IMR-90 (cell line): ENCODE results near the gene KCNH2. TPM values are rescaled to one million over a fixed set of nuclear protein-coding genes. Genes with fewer than 3 reads are reported as not detected.

Experiments
- ATAC-seq: fragments of 200-7000 bp; cut with Tn5 transposase; 2 replicates; pipeline ENCODE4 v1.9.1; 2020; ENCODE audit warnings: low read depth, mild to moderate bottlenecking, moderate library complexity
- BruUV-seq: library from RNA; stranded (reverse); fragments of 400-500 nt; replicated peaks from 2 replicates; lab custom pipeline; 2021; lab: Mats Ljungman, UMichigan
- CTCF ChIA-PET: fragments of 300-600 bp; formaldehyde crosslinking; extraction: SDS; loops from one replicate; lab custom pipeline; 2021; ENCODE audit warnings: antibody characterized with exemption; lab: Yijun Ruan, JAX
- POLR2A ChIA-PET: fragments of 300-600 bp; sonication (Branson Sonifier 250); formaldehyde crosslinking; loops from one replicate; lab custom pipeline; 2022; ENCODE audit warnings: antibody characterized with exemption; ENCODE audit not compliant: unreplicated experiment; lab: Charles Lee
- DNase-seq: peaks from one replicate; pipeline ENCODE4 v3.0.0; 2013
- H2AFZ ChIP-seq: replicated peaks from 2 replicates; pipeline ENCODE3; 2013; ENCODE audit warnings: low read length, mild to moderate bottlenecking; ENCODE audit not compliant: poor library complexity
- H2AK5ac ChIP-seq: 2 replicates; pipeline ENCODE4 v1.6.1; 2013; ENCODE audit warnings: low read depth, low read length, inconsistent platforms
- H2AK9ac ChIP-seq: replicated peaks from 2 replicates; pipeline ENCODE3; 2013; ENCODE audit warnings: mild to moderate bottlenecking, low read depth, low read length, moderate library complexity; ENCODE audit not compliant: poor library complexity
- H2BK120ac ChIP-seq: 2 replicates; pipeline ENCODE4 v1.6.1; 2013; ENCODE audit warnings: low read depth, low read length, inconsistent platforms
- H2BK15ac ChIP-seq: 3 replicates; pipeline ENCODE4 v1.6.1; 2013; ENCODE audit warnings: low read depth, low read length, inconsistent platforms
- H2BK20ac ChIP-seq: 2 replicates; pipeline ENCODE4 v1.6.1; 2013; ENCODE audit warnings: low read depth, mild to moderate bottlenecking, inconsistent platforms, low read length, moderate library complexity
- H2BK5ac ChIP-seq: 2 replicates; pipeline ENCODE4 v1.6.1; 2013; ENCODE audit warnings: mild to moderate bottlenecking, low read depth, low read length, inconsistent platforms; ENCODE audit not compliant: poor library complexity, severe bottlenecking
- H3K14ac ChIP-seq: replicated peaks from 2 replicates; pipeline ENCODE4 v1.6.1; 2013; ENCODE audit warnings: low read depth, low read length, inconsistent platforms
- H3K18ac ChIP-seq: 2 replicates; pipeline ENCODE4 v1.6.1; 2013; ENCODE audit warnings: low read depth, low read length, control low read depth
- H3K23ac ChIP-seq: 2 replicates; pipeline ENCODE4 v1.6.1; 2013; ENCODE audit warnings: low read depth, low read length, inconsistent platforms
- H3K27ac ChIP-seq: 2 replicates; pipeline ENCODE4 v1.5.1; 2013; ENCODE audit warnings: mild to moderate bottlenecking, control low read depth, low read length; ENCODE audit not compliant: insufficient read depth
- H3K27me3 ChIP-seq: 2 replicates; pipeline ENCODE4 v1.6.1; 2013; ENCODE audit warnings: low read length; ENCODE audit not compliant: control insufficient read depth, insufficient read depth
- H3K36me3 ChIP-seq: 2 replicates; pipeline ENCODE4 v1.6.1; 2013; ENCODE audit warnings: low read length, mixed read lengths; ENCODE audit not compliant: control insufficient read depth, insufficient read depth
- H3K4ac ChIP-seq: 2 replicates; pipeline ENCODE4 v1.6.1; 2013; ENCODE audit warnings: low read depth, low read length, inconsistent platforms
- H3K4me1 ChIP-seq: 2 replicates; pipeline ENCODE4 v1.6.1; 2013; ENCODE audit warnings: low read length, mixed read lengths; ENCODE audit not compliant: control insufficient read depth, insufficient read depth
- H3K4me2 ChIP-seq: 2 replicates; pipeline ENCODE4 v1.6.1; 2013; ENCODE audit warnings: low read depth, mild to moderate bottlenecking, control low read depth, low read length, moderate library complexity
- H3K4me3 ChIP-seq: 2 replicates; pipeline ENCODE4 v1.5.1; 2013; ENCODE audit warnings: low read depth, mild to moderate bottlenecking, control low read depth, low read length, moderate library complexity; ENCODE audit not compliant: insufficient read depth
- H3K56ac ChIP-seq: 2 replicates; pipeline ENCODE4 v1.6.1; 2013; ENCODE audit warnings: low read length, inconsistent platforms; ENCODE audit not compliant: insufficient read depth; ENCODE audit errors: extremely low read depth
- H3K79me1 ChIP-seq, 2 experiments: 2 replicates each; pipeline ENCODE4 v1.6.1; 2013; ENCODE audit warnings: low read length in 2 of 2, inconsistent platforms in 1 of 2, low read depth in 1 of 2
- H3K9ac ChIP-seq: 2 replicates; pipeline ENCODE4 v1.6.1; 2013; ENCODE audit warnings: low read depth, low read length, control low read depth
- H3K9me1 ChIP-seq: 2 replicates; pipeline ENCODE4 v1.6.1; 2013; ENCODE audit warnings: low read length, inconsistent platforms; ENCODE audit not compliant: insufficient read depth
- H3K9me3 ChIP-seq: 2 replicates; pipeline ENCODE4 v1.6.1; 2013; ENCODE audit warnings: low read length; ENCODE audit not compliant: control insufficient read depth, insufficient read depth
- H4K20me1 ChIP-seq: 2 replicates; pipeline ENCODE4 v1.6.1; 2013; ENCODE audit warnings: low read length, inconsistent platforms; ENCODE audit not compliant: insufficient read depth
- H4K5ac ChIP-seq: 2 replicates; pipeline ENCODE4 v1.6.1; 2013; ENCODE audit warnings: mild to moderate bottlenecking, low read depth, low read length, control low read depth
- H4K8ac ChIP-seq, 2 experiments: 2 replicates each; pipeline ENCODE4 v1.6.1; 2013; ENCODE audit warnings: low read depth in 2 of 2, low read length in 2 of 2, control low read depth in 1 of 2, inconsistent platforms in 1 of 2
- H4K91ac ChIP-seq: 2 replicates; pipeline ENCODE4 v1.6.1; 2013; ENCODE audit warnings: low read depth, low read length, inconsistent platforms; ENCODE audit not compliant: insufficient read depth
- BHLHE40 ChIP-seq: fragments of 150-350 bp; IDR thresholded peaks from 2 replicates; pipeline ENCODE4 v1.6.1; 2016; ENCODE audit warnings: mild to moderate bottlenecking, low read depth, low read length
- MAFK ChIP-seq: IDR thresholded peaks from 2 replicates; pipeline ENCODE4 v1.6.1; 2012; ENCODE audit warnings: low read depth, low read length, improper control_type of control experiment
- MXI1 ChIP-seq: IDR thresholded peaks from 2 replicates; pipeline ENCODE4 v1.6.1; 2012; ENCODE audit warnings: low read depth, mild to moderate bottlenecking, low read length, moderate library complexity, borderline replicate concordance
- RAD21 ChIP-seq: IDR thresholded peaks from 2 replicates; pipeline ENCODE4 v1.6.1; 2012; ENCODE audit warnings: low read length, improper control_type of control experiment
- WGBS, 2 experiments: methylation state at CpG; one replicate each; pipeline versions ENCODE4 v1.1.5 to v1.1.7; 2013; ENCODE audit warnings: missing lambda C conversion rate in 2 of 2; ENCODE audit not compliant: insufficient read length in 1 of 2; ENCODE audit errors: extremely low coverage in 2 of 2; 5-methylcytosine and 5-hydroxymethylcytosine counted together
- dilution Hi-C: fragments of 300-500 bp; cut with HindIII; formaldehyde crosslinking; loops from one replicate; pipeline ENCODE4 v1.14.3; 2018; ENCODE audit warnings: low sequenced_read_pairs; ENCODE audit not compliant: unreplicated experiment
- in situ Hi-C: fragments of 300-500 bp; cut with MboI; formaldehyde crosslinking; loops from 3 replicates; pipeline ENCODE4 v1.14.3; 2019; ENCODE audit warnings: low sequenced_read_pairs, inconsistent platforms, mixed read lengths
- intact Hi-C: fragments of 100-400 bp; cut with micrococcal nuclease; formaldehyde crosslinking; loops from 2 replicates; pipeline ENCODE4 v1.10.0; 2022
- polyA plus RNA-seq, 3 experiments: library from polyadenylated mRNA; depleted of rRNA; stranded (reverse); fragments of >200 nt; gene quantifications; 2 replicates each; pipeline ENCODE4 v1.2.3, GENCODE V29; 2012; ENCODE audit warnings: low replicate concordance in 1 of 3
- total RNA-seq: library from RNA; depleted of rRNA; stranded (reverse); fragments of >200 nt; gene quantifications from 2 replicates; pipeline ENCODE4 v1.2.3, GENCODE V29; 2012

Gene KCNH2
- total and polyA plus RNA-seq, 2 of the 4 experiments (the other 2 are of a cell fraction) = 0.90 to 2.1 TPM

GRCh38 chr7:150989456-150989855, 11.3 kb upstream of the KCNH2 start:
- Histone ChIP-seq H2BK15ac (no peak overlapping the region), H3K36me3 (no peaks in the 10 kb centered on the region), H2BK5ac (no peak overlapping the region), H3K18ac (no peak overlapping the region), H2AK5ac (no peak overlapping the region), H3K56ac (no peak overlapping the region), H3K9me1 (no peaks in the 10 kb centered on the region), H2AK9ac (no peak overlapping the region), H3K9me3 (peaks cover 10% of the 10 kb centered on the region), H3K79me1 (no peaks in the 10 kb centered on the region), H3K23ac (no peak overlapping the region), H3K4me1 (no peaks in the 10 kb centered on the region; the same call in 1 of the 2 replicates), H4K20me1 (no peaks in the 10 kb centered on the region), H4K91ac (no peak overlapping the region), H4K8ac (no peak overlapping the region), H2AFZ (no peak overlapping the region), H4K5ac (no peak overlapping the region), H3K4me2 (no peak overlapping the region), H3K14ac (no peak overlapping the region), H3K4me3 (no peak overlapping the region), H2BK120ac (no peak overlapping the region), H3K9ac (no peak overlapping the region), H3K27ac (no peak overlapping the region), H3K27me3 (peaks cover 6% of the 10 kb centered on the region; the same call in 1 of the 2 replicates), H3K4ac (no peak overlapping the region), H2BK20ac (no peak overlapping the region)
- 61% methylated on average over 4 of the region's 7 CpGs; no CpG with 5 or more reads in 1 of the 2 experiments for WGBS, 2 experiments
- CTCF ChIA-PET = interaction anchor here (0.6 to 1.6 kb wide), 6 partner anchors 9 to 117 kb away, joined by 3 to 6 read pairs (median 4); no protein-coding TSS in a partner anchor
- dilution Hi-C loops = no loop called here
- no peak for ATAC-seq
- intact Hi-C loops = no loop called here
- TF ChIP-seq MAFK (no peak), MXI1 (no peak), RAD21 (no peak), BHLHE40 (no peak)
- POLR2A ChIA-PET = no interaction called here
- no peak for DNase-seq
- in situ Hi-C loops = loop anchor here (5.0 to 25.0 kb wide), 3 partner anchors 87 to 577 kb away; a partner anchor contains a TSS
- BruUV-seq = no TSS peak
